H1 (cell line): Measurements from ENCODE around the gene CCDC38. TPM values are rescaled to one million over a fixed set of nuclear protein-coding genes. Genes with fewer than 3 reads are reported as not detected.

Source experiments
- CTCF ChIA-PET: fragments of 300-600 bp; sonication (Branson Sonifier 250); formaldehyde crosslinking; loops from one replicate; lab custom pipeline; 2021; ENCODE audit not compliant: partially characterized antibody; lab: Charles Lee
- POLR2A ChIA-PET: fragments of 300-600 bp; sonication (Branson Sonifier 250); formaldehyde crosslinking; loops from one replicate; lab custom pipeline; 2021; ENCODE audit warnings: inconsistent platforms; ENCODE audit not compliant: partially characterized antibody; lab: Charles Lee
- DNase-seq, 2 experiments: peaks; one replicate each; pipeline versions ENCODE4 v3.0.0 to v3.0.0-alpha.2; 2010 to 2022; ENCODE audit warnings: low spot score in 2 of 2, low read depth in 1 of 2, mixed read lengths in 1 of 2
- FAIRE-seq: peaks from 2 replicates; lab custom pipeline; 2011; peaks lifted over from hg19 to GRCh38; lab: Jason Lieb, UNC
- H2AFZ ChIP-seq: 2 replicates; pipeline ENCODE4 v1.8.1; 2012; ENCODE audit warnings: low read length, inconsistent platforms
- H2AK5ac ChIP-seq: 2 replicates; pipeline ENCODE4 v1.6.1; 2013; ENCODE audit warnings: low read depth, low read length
- H2BK120ac ChIP-seq: replicated peaks from 2 replicates; pipeline ENCODE3; 2013; ENCODE audit warnings: low read depth, low read length, inconsistent platforms
- H2BK12ac ChIP-seq: 2 replicates; pipeline ENCODE4 v1.6.1; 2013; ENCODE audit warnings: low read depth, low read length
- H2BK15ac ChIP-seq: 2 replicates; pipeline ENCODE4 v1.6.1; 2013; ENCODE audit warnings: low read length
- H2BK20ac ChIP-seq: 2 replicates; pipeline ENCODE4 v1.6.1; 2013; ENCODE audit warnings: low read length
- H2BK5ac ChIP-seq: 2 replicates; pipeline ENCODE4 v1.6.1; 2013; ENCODE audit warnings: low read depth, low read length
- H3K14ac ChIP-seq: 2 replicates; pipeline ENCODE4 v1.6.1; 2013; ENCODE audit warnings: inconsistent platforms; ENCODE audit not compliant: insufficient read length
- H3K18ac ChIP-seq: 2 replicates; pipeline ENCODE4 v1.6.1; 2013; ENCODE audit warnings: low read length; ENCODE audit errors: extremely low read depth
- H3K23ac ChIP-seq: 2 replicates; pipeline ENCODE4 v1.6.1; 2013; ENCODE audit warnings: inconsistent platforms; ENCODE audit not compliant: insufficient read length
- H3K23me2 ChIP-seq: 2 replicates; pipeline ENCODE4 v1.6.1; 2013; ENCODE audit warnings: low read depth, low read length
- H3K27ac ChIP-seq: 2 replicates; pipeline ENCODE4 v1.6.1; 2011; ENCODE audit warnings: low read depth, low read length, inconsistent platforms
- H3K27me3 ChIP-seq, 4 experiments: replicated peaks in 1 of 4; 1 replicate in 1 of 4; 2 replicates in 3 of 4; pipeline versions ENCODE4 v1.6.1 to v1.8.1; 2011 to 2013; ENCODE audit warnings: low read length in 3 of 4, mild to moderate bottlenecking in 3 of 4, inconsistent platforms in 2 of 4, mixed read lengths in 2 of 4, moderate library complexity in 1 of 4; ENCODE audit not compliant: control insufficient read depth in 3 of 4, insufficient read depth in 3 of 4; ENCODE audit errors: extremely low read depth in 1 of 4
- H3K36me3 ChIP-seq, 4 experiments: 2 replicates each; pipeline versions ENCODE4 v1.6.1 to v1.8.1; 2011 to 2013; ENCODE audit warnings: mild to moderate bottlenecking in 4 of 4, low read length in 3 of 4, moderate library complexity in 2 of 4, control low read depth in 1 of 4, inconsistent platforms in 1 of 4; ENCODE audit not compliant: insufficient read depth in 4 of 4, control insufficient read depth in 2 of 4
- H3K4ac ChIP-seq: replicated peaks from 2 replicates; pipeline ENCODE3; 2013; ENCODE audit warnings: low read length, low read depth, mixed read lengths, inconsistent platforms; ENCODE audit not compliant: insufficient read length
- H3K4me1 ChIP-seq, 4 experiments: replicated peaks in 1 of 4; 1 replicate in 1 of 4; 2 replicates in 3 of 4; pipeline versions ENCODE4 v1.6.1 to v1.8.1; 2011 to 2013; ENCODE audit warnings: low read length in 3 of 4, inconsistent platforms in 2 of 4, mixed read lengths in 1 of 4; ENCODE audit not compliant: insufficient read depth in 4 of 4, control insufficient read depth in 3 of 4
- H3K4me2 ChIP-seq, 2 experiments: 2 replicates each; pipeline versions ENCODE4 v1.6.1 to v1.8.1; 2011 to 2013; ENCODE audit warnings: low read depth in 2 of 2, low read length in 2 of 2, control low read depth in 1 of 2, inconsistent platforms in 1 of 2, mild to moderate bottlenecking in 1 of 2; ENCODE audit not compliant: insufficient read depth in 1 of 2
- H3K4me3 ChIP-seq, 4 experiments: fragments of 200-600, 300-600 bp in 1 of 4; sonication (generic), shearing (Covaris generic), sonication (Bioruptor Twin) in 1 of 4; 2 replicates each; pipeline versions ENCODE4 v1.5.1 to v1.8.1; 2011 to 2016; ENCODE audit warnings: low read length in 4 of 4, low read depth in 3 of 4, control low read depth in 2 of 4, inconsistent platforms in 2 of 4, mild to moderate bottlenecking in 2 of 4, mixed read lengths in 1 of 4, moderate library complexity in 1 of 4; ENCODE audit not compliant: insufficient read depth in 2 of 4; ENCODE audit errors: extremely low read depth in 1 of 4
- H3K56ac ChIP-seq: replicated peaks from 2 replicates; pipeline ENCODE3; 2013; ENCODE audit warnings: low read depth, mild to moderate bottlenecking, mixed read lengths, low read length, inconsistent platforms; ENCODE audit not compliant: insufficient read length
- H3K79me1 ChIP-seq: 2 replicates; pipeline ENCODE4 v1.6.1; 2013; ENCODE audit warnings: low read depth, low read length, control low read depth
- H3K79me2 ChIP-seq, 2 experiments: 2 replicates each; pipeline versions ENCODE4 v1.6.1 to v1.8.1; 2012 to 2013; ENCODE audit warnings: low read length in 2 of 2, mild to moderate bottlenecking in 2 of 2, inconsistent platforms in 1 of 2; ENCODE audit not compliant: insufficient read depth in 2 of 2, control insufficient read depth in 1 of 2
- H3K9ac ChIP-seq, 4 experiments: replicated peaks in 1 of 4; 1 replicate in 1 of 4; 2 replicates in 3 of 4; pipeline versions ENCODE4 v1.6.1 to v1.8.1; 2011 to 2013; ENCODE audit warnings: low read depth in 3 of 4, low read length in 3 of 4, control low read depth in 2 of 4, mild to moderate bottlenecking in 2 of 4, moderate library complexity in 2 of 4, inconsistent platforms in 1 of 4; ENCODE audit errors: extremely low read depth in 1 of 4
- H3K9me3 ChIP-seq, 2 experiments: 2 replicates each; pipeline versions ENCODE4 v1.6.1 to v1.8.1; 2012 to 2013; ENCODE audit warnings: mild to moderate bottlenecking in 2 of 2, moderate library complexity in 2 of 2, control low read depth in 1 of 2, inconsistent platforms in 1 of 2, low read depth in 1 of 2, low read length in 1 of 2, mixed read lengths in 1 of 2; ENCODE audit not compliant: insufficient read depth in 2 of 2
- H4K20me1 ChIP-seq, 2 experiments: replicated peaks in 1 of 2; 2 replicates each; pipeline versions ENCODE3 to v1.8.1; 2011 to 2013; ENCODE audit warnings: inconsistent platforms in 2 of 2, low read length in 2 of 2, mild to moderate bottlenecking in 1 of 2; ENCODE audit not compliant: insufficient read depth in 2 of 2, control insufficient read depth in 1 of 2
- H4K5ac ChIP-seq: 2 replicates; pipeline ENCODE4 v1.6.1; 2013; ENCODE audit warnings: low read length, low read depth, mixed read lengths, inconsistent platforms; ENCODE audit not compliant: insufficient read length
- H4K8ac ChIP-seq: 2 replicates; pipeline ENCODE4 v1.8.0; 2013; ENCODE audit warnings: mild to moderate bottlenecking, moderate library complexity, low read length, inconsistent platforms; ENCODE audit not compliant: insufficient read depth; ENCODE audit errors: extremely low read depth
- H4K91ac ChIP-seq: replicated peaks from 2 replicates; pipeline ENCODE3; 2013; ENCODE audit warnings: low read length, mixed read lengths, inconsistent platforms; ENCODE audit not compliant: insufficient read length
- CBX8 ChIP-seq: fragments of 300-800, 300-1000 bp; sonication (generic); IDR thresholded peaks from 2 replicates; pipeline ENCODE4 v1.7.1; 2016; ENCODE audit warnings: low read depth, low read length, borderline replicate concordance
- CHD2 ChIP-seq: IDR thresholded peaks from 2 replicates; pipeline ENCODE4 v1.6.1; 2012; ENCODE audit warnings: low read length, improper control_type of control experiment
- GABPA ChIP-seq: IDR thresholded peaks from 2 replicates; pipeline ENCODE4 v1.6.1; 2011; ENCODE audit warnings: mild to moderate bottlenecking, low read length, moderate library complexity, borderline replicate concordance; ENCODE audit not compliant: insufficient read depth
- RAD21 ChIP-seq, 2 experiments: IDR thresholded peaks in 1 of 2; conservative IDR thresholded peaks in 1 of 2; 2 replicates each; pipeline ENCODE4 v1.6.1; 2011; ENCODE audit warnings: low read depth in 2 of 2, low read length in 2 of 2, improper control_type of control experiment in 1 of 2, inconsistent platforms in 1 of 2, mild to moderate bottlenecking in 1 of 2, moderate library complexity in 1 of 2
- WGBS, 2 experiments: shearing (Covaris generic) in 1 of 2; methylation state at CpG; one replicate each; pipeline versions ENCODE4 v1.1.6 to v1.1.7; 2013 to 2015; ENCODE audit warnings: low lambda C conversion rate in 2 of 2, mixed read lengths in 2 of 2, inconsistent platforms in 1 of 2, low coverage in 1 of 2, missing lambda C conversion rate in 1 of 2; ENCODE audit not compliant: insufficient replicate concordance in 2 of 2, insufficient coverage in 1 of 2, insufficient read length in 1 of 2; ENCODE audit errors: extremely low coverage in 1 of 2, missing lambda C conversion rate in 1 of 2; 5-methylcytosine and 5-hydroxymethylcytosine counted together
- polyA plus RNA-seq, 7 experiments: library from polyadenylated mRNA; depleted of rRNA in 3 of 7; stranded (reverse) in 5 of 7; unstranded in 2 of 7; fragments of >200 nt in 5 of 7; fragments of 200-250 nt in 2 of 7; gene quantifications; 1 replicate in 5 of 7; 2 replicates in 1 of 7; 4 replicates in 1 of 7; pipeline versions ENCODE4 v1.2.1 to v1.2.3, GENCODE V29; 2011 to 2013; ENCODE audit warnings: missing spikeins in 2 of 7, mixed read lengths in 2 of 7
- total RNA-seq: library from RNA; stranded (reverse); fragmentation: NEBNext Ultra II Directional; extraction: Animal tissue kit (Norgen Biotek cat#: 25700); gene quantifications from 2 replicates; pipeline ENCODE4 v1.2.1, GENCODE V29; 2021
- TF ChIP-seq, protein P1 (sequence below), 3 experiments: IDR thresholded peaks; 1 replicate in 2 of 3; 2 replicates in 1 of 3; pipeline versions ENCODE4 v1.5.1 to v1.6.1; 2011; ENCODE audit warnings: low read length in 3 of 3, mild to moderate bottlenecking in 3 of 3, inconsistent platforms in 2 of 3, low read depth in 1 of 3, moderate library complexity in 1 of 3; ENCODE audit not compliant: insufficient read depth in 1 of 3; ENCODE audit errors: control extremely low read depth in 1 of 3
- TF ChIP-seq, protein P2 (sequence below): IDR thresholded peaks from 2 replicates; pipeline ENCODE4 v1.6.1; 2012; ENCODE audit warnings: low read length, inconsistent platforms
- TF ChIP-seq, protein P3 (sequence below): IDR thresholded peaks from 2 replicates; pipeline ENCODE4 v1.6.1; 2012; ENCODE audit warnings: inconsistent platforms

The CCDC38 gene
- total and polyA plus RNA-seq, 2 of the 8 experiments (the other 6 are each of a cell fraction or from before 2014, with no cell fraction given), result not detected

DNA sequence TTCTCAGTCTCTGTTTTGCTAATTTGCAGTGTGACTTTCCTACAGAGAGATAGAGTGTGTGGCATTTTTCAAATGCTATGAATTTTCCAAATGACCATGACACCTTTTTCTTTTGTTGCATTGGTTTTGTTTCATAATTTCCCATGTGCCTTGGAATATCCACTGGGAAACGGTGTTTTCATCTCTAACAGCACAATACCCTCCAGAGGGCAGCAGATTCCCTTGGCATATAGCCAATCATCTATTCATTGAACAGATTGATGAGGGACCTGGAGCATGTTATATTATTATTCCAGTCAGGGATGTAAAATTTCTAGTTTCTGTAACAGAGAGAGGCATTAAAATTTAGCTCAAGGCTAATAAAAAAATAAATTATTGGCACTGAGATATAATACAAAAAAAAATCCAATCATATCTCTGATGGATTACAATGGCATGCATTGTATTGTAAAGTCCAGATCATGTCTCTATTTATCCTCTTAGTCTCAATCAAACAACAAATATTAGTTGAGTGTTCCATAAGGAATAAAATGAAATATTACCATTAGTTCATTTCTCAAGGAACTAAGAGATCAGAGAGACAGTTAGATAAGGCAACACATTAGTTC lies 122.2 kb downstream of the CCDC38 start:
- H3K4me3 ChIP-seq, result no peak overlapping the region
- no peak overlapping the region for H2BK5ac ChIP-seq
- no peak overlapping the region for H2BK12ac ChIP-seq
- no peak overlapping the region for H4K8ac ChIP-seq
- H4K5ac ChIP-seq, result no peak overlapping the region
- CTCF ChIA-PET, result interaction anchor here (2.8 kb wide), 1 partner anchor 28 kb away, joined by 6 read pairs; no protein-coding TSS in a partner anchor
- H3K14ac ChIP-seq, result no peak overlapping the region
- WGBS, 2 experiments, result 33% methylated on average over 1 of the region's 1 CpG; no CpG with 5 or more reads in 1 of the 2 experiments
- H3K23ac ChIP-seq, result no peak overlapping the region
- H3K56ac ChIP-seq, result no peak overlapping the region
- no peak overlapping the region for H2BK15ac ChIP-seq
- no peaks in the 10 kb centered on the region for H3K79me2 ChIP-seq
- no peaks in the 10 kb centered on the region for H4K20me1 ChIP-seq
- no peak overlapping the region for H3K4me2 ChIP-seq
- H2BK20ac ChIP-seq, result no peak overlapping the region
- H3K4ac ChIP-seq, result no peak overlapping the region
- H3K27me3 ChIP-seq, result no peaks in the 10 kb centered on the region
- H2BK120ac ChIP-seq, result no peak overlapping the region
- H3K79me1 ChIP-seq, result no peaks in the 10 kb centered on the region
- FAIRE-seq, result peak; percentile 85
- H2AFZ ChIP-seq, result no peak overlapping the region
- H3K9me3 ChIP-seq, result no peaks in the 10 kb centered on the region
- POLR2A ChIA-PET, result no interaction called here
- no peak overlapping the region for H3K27ac ChIP-seq
- H3K36me3 ChIP-seq, result no peaks in the 10 kb centered on the region
- no peak overlapping the region for H2AK5ac ChIP-seq
- H3K23me2 ChIP-seq, result no peaks in the 10 kb centered on the region
- no peak overlapping the region for H3K9ac ChIP-seq
- H3K18ac ChIP-seq, result no peak overlapping the region
- DNase-seq, result no peak
- no peaks in the 10 kb centered on the region for H3K4me1 ChIP-seq
- no peak overlapping the region for H4K91ac ChIP-seq
- TF ChIP-seq GABPA, result no peak
- TF ChIP-seq, protein P1, sequence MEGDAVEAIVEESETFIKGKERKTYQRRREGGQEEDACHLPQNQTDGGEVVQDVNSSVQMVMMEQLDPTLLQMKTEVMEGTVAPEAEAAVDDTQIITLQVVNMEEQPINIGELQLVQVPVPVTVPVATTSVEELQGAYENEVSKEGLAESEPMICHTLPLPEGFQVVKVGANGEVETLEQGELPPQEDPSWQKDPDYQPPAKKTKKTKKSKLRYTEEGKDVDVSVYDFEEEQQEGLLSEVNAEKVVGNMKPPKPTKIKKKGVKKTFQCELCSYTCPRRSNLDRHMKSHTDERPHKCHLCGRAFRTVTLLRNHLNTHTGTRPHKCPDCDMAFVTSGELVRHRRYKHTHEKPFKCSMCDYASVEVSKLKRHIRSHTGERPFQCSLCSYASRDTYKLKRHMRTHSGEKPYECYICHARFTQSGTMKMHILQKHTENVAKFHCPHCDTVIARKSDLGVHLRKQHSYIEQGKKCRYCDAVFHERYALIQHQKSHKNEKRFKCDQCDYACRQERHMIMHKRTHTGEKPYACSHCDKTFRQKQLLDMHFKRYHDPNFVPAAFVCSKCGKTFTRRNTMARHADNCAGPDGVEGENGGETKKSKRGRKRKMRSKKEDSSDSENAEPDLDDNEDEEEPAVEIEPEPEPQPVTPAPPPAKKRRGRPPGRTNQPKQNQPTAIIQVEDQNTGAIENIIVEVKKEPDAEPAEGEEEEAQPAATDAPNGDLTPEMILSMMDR (IDR thresholded peaks at IDR 0.05; ENCODE audit: control extremely low read depth in 1 of 3, insufficient read depth in 1 of 3, low read depth in 1 of 3, low read length in 3 of 3), result peak in 2 of 3 experiments; percentile 58 to 65; a peak in 3 of 4 replicates
- TF ChIP-seq CBX8, result no peak
- TF ChIP-seq, protein P2, sequence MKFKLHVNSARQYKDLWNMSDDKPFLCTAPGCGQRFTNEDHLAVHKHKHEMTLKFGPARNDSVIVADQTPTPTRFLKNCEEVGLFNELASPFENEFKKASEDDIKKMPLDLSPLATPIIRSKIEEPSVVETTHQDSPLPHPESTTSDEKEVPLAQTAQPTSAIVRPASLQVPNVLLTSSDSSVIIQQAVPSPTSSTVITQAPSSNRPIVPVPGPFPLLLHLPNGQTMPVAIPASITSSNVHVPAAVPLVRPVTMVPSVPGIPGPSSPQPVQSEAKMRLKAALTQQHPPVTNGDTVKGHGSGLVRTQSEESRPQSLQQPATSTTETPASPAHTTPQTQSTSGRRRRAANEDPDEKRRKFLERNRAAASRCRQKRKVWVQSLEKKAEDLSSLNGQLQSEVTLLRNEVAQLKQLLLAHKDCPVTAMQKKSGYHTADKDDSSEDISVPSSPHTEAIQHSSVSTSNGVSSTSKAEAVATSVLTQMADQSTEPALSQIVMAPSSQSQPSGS, result no peak
- TF ChIP-seq, protein P3, sequence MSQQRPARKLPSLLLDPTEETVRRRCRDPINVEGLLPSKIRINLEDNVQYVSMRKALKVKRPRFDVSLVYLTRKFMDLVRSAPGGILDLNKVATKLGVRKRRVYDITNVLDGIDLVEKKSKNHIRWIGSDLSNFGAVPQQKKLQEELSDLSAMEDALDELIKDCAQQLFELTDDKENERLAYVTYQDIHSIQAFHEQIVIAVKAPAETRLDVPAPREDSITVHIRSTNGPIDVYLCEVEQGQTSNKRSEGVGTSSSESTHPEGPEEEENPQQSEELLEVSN, result no peak
- peak; percentile 69 to 75 for TF ChIP-seq RAD21 (IDR thresholded peaks at IDR 0.05 in 1 of 2, conservative IDR thresholded peaks at IDR 0.05 in 1 of 2; ENCODE audit: low read depth in 2 of 2, low read length in 2 of 2)
- no peak for TF ChIP-seq CHD2
